COR-L47 (cell line): ENCODE measurements around the gene CRLF1.

Source experiments
- DNase-seq: peaks from one replicate; lab custom pipeline; 2025; lab: John Stamatoyannopoulos, UW

CRLF1 gene

DNA sequence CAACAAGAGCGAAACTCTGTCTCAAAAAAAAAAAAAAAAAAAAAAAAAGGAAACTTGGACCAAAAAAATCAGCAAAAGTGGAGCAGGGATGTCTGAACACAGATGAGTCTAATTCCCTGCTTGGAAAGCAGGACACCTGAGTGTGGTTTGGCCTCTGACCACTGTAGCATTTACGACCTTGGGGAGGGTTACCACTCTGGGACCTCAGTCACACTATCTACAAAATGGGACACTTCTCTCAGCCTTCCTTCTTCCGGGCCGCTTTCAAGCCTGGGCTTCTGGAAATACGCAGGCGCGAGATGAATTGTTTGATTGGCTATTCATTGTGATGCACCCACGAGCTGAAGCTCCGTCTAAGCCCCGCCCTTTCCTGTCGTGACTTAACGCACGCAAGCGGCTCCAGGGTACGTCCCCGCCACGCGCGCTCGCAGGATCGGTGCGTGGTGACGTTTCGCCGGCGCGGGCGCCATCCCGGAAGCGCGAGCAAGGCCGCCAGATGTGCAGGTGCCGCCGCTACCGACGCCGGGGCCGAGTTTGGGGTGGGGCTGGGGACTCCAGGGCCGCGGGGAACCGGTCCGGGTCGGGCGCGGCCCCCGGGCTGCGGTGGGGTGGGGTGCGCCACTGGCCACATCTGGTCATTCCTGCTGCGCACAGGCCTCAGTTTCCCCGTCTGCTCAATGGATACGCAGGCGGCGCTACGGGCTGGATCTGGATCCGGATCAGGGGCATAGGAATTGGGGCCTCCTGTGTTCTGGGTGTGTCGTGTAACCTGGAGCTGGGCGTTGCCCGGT, 49.0 kb downstream of the CRLF1 start, which contains the start of gene KXD1:
Gene KXD1 (plus strand): TSS at position 460 of the 791 bp plus-strand sequence. CDS start 4,187 bp downstream, outside the sequence.
- peak; percentile 99 for DNase-seq

DNA sequence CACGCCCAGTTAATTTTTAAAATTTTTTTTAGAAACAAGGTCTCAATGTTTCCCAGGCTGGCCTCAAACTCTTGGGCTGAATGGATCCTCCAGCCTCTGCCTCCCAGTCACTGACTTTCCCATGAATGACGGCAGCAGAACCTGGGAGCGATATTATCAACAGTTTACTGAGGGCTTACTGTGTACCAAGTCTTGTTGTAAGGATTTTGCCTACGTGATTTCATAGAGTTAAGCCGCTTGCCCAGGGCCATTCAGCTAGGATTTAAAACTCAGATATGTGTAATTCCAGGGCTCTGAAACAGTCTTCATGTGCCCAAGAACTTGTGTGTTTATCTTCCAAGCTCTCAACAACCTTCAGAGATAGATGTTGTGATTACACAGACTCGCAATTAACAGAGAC, 55.0 kb downstream of the CRLF1 start:
- DNase-seq, result no peak

DNA sequence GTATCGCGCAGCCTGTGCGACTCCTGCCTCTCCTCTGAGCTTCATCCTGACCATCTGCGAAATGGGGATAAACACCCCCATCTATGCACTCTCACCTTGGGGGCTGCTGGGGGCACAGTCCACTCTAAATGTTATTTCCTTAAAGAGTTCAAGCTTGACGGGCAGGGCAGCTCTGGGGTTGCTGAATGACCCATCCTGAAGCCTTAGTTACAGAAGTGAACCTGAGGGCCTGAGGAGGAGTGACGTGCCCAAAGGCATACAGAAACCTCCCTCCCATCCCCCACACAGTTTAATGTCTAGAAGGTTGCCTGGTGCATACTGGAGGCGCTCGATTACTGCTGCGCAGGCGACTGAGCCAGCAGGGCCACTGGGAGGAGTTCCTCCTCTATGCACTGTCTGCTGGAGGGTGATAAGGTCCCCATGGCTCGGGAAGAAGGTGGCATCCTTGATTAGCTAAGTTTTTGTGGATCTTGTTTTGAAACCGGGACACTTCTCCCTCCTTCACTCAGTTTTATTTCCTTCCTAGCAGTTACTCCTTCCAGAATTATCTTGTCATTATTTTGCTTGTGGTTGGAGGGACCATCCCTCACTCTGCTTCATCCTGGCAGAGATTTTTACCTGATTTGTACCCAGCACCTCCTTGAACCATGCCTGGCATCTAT, 62.7 kb downstream of the CRLF1 start:
- DNase-seq, result peak; percentile 6
